ENCODE data around the gene FRYL.
A peak's percentile ranks its signal among the peaks of the same experiment; 100 is the strongest.
"Not testable (repeated sequence)": the region's sequence is repeated elsewhere in the genome, so short reads cannot be mapped to it uniquely, and the experiment has no call there.

The FRYL gene

GRCh38 chr4:48694824-48695223 is 85.3 kb downstream of the FRYL start:
- DNase-seq, result no peak

- no peak for DNase-seq
These were observed 86.1 kb downstream of the FRYL start for GRCh38 chr4:48693856-48694574.

- no peak for DNase-seq
These were observed 87.2 kb downstream of the FRYL start for GRCh38 chr4:48692897-48693296.

GRCh38 chr4:48692044-48692443 is 88.0 kb downstream of the FRYL start:
- DNase-seq, result no peak

- DNase-seq, result no peak
These were observed 91.1 kb downstream of the FRYL start for GRCh38 chr4:48688953-48689352.

GRCh38 chr4:48687313-48688051 is 92.6 kb downstream of the FRYL start:
- DNase-seq, result no peak

- no peak for DNase-seq
These were observed 93.7 kb downstream of the FRYL start for GRCh38 chr4:48686369-48686768.

GRCh38 chr4:48683784-48684666 is 96.1 kb downstream of the FRYL start:
- peak; percentile 63 to 74 for DNase-seq

GRCh38 chr4:48682870-48683269 is 97.2 kb downstream of the FRYL start:
- not testable (repeated sequence) for DNase-seq

GRCh38 chr4:48681856-48682255 is 98.2 kb downstream of the FRYL start:
- DNase-seq, result peak; percentile 73 to 80

GRCh38 chr4:48680848-48681568 is 99.1 kb downstream of the FRYL start:
- no peak for DNase-seq

- DNase-seq, result no peak
These were observed 106.5 kb downstream of the FRYL start for GRCh38 chr4:48673537-48673936.

- DNase-seq, result no peak
These were observed 109.5 kb downstream of the FRYL start for GRCh38 chr4:48670587-48670986.

- DNase-seq, result no peak
These were observed 111.0 kb downstream of the FRYL start for GRCh38 chr4:48669086-48669485.

GRCh38 chr4:48668254-48669017 is 111.6 kb downstream of the FRYL start:
- DNase-seq, result peak; percentile 24 to 35

GRCh38 chr4:48667148-48667547 is 112.9 kb downstream of the FRYL start:
- no peak for DNase-seq

- DNase-seq, result no peak
These were observed 114.4 kb downstream of the FRYL start for GRCh38 chr4:48665555-48666186.

- no peak for DNase-seq
These were observed 115.1 kb downstream of the FRYL start for GRCh38 chr4:48664938-48665337.

GRCh38 chr4:48661391-48661790 is 118.7 kb downstream of the FRYL start:
- DNase-seq, result no peak

- DNase-seq, result no peak
These were observed 119.7 kb downstream of the FRYL start for GRCh38 chr4:48660347-48660746.

- DNase-seq, result no peak
These were observed 125.9 kb downstream of the FRYL start for GRCh38 chr4:48654015-48654664.
